Activated T-cell treated with anti-CD3 and anti-CD28 coated beads, Interleukin-2, amount 50 U/mL, for 1 hour (primary cell): ENCODE data around the gene P2RY14.

Source experiments
- DNase-seq: peaks from one replicate; pipeline ENCODE4 v3.0.0-alpha.2; 2020

The P2RY14 gene

GRCh38 chr3:151278230-151278629, at the start of gene P2RY14:
Gene P2RY14, minus strand, starts transcription at chr3:151278542. Its CDS starts 64,226 bp downstream, at chr3:151214316.
- no peak for DNase-seq

DNA sequence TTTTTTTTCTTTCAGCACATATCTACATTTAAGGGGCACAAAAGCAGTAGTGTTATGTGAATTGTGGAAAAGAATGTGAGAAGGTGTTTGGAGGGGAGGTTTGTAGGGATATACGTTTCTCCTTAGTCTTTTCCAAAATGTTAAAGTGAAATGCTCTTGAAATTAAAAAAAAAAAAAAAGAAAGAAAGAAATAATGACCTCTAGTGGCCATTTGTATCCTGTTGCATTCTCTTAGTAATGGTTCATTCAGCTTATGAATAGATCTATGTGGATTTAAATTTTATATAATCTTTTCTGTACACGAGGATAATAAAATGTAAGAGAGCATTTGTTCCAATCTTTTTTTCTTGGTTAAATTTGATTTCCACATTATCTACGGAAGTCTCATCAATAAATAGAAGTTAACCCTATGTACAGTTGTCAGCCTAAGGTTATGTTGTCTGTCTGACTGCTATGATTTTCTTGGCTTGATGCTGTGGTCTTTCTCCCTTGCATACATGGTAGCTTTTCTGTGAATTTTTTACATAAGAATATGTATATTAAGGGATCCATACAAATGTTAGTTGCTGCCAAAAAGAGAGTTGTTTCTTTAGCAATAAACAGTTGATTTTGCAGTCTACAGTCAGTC, 49.3 kb upstream of the P2RY14 start:
- DNase-seq = no peak

GRCh38 chr3:151322511-151322910, 44.2 kb upstream of the P2RY14 start:
- no peak for DNase-seq

DNA sequence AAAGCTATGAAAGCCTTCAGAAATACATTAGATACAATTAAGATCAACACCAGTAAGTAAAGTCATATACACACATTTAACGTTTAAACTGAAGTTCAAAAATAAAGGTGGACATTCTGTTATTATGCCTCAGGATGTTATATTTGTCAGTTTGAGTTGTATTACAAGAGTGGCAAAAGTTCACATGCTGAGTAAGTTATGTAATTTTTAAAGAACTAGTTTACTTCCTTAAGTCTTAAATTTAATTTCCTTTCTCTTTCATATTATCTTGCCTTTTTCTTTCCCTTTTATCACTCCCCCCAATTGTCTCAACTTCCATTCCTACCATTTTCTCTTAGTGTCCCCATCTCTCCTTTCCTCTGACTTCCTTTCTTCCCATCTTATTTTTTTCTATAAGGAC, 43.2 kb upstream of the P2RY14 start:
- no peak for DNase-seq

GRCh38 chr3:151320131-151320530, 41.8 kb upstream of the P2RY14 start:
- DNase-seq = no peak

- DNase-seq = no peak
Observed at GRCh38 chr3:151319628-151320027, 41.3 kb upstream of the P2RY14 start.

GRCh38 chr3:151318991-151319390, 40.6 kb upstream of the P2RY14 start:
- no peak for DNase-seq

DNA sequence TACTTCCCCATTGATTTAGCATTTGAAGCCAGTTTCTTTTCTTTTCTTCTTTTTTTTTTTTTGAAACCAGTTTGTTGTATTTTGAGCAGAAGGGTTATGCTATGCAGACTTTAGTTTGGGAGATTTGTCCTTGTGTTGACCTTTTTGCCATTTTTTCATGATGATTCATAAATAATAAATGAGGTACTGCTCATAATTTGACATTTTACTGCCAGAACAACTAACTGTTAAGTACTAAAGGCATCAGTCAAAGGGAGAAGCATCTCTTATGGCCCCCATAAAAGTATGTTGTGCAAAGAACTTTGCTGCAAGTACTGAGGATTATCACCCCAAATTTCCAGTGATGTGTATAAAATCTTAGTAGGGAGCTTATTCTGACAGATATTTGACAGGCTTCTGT, 40.0 kb upstream of the P2RY14 start:
- no peak for DNase-seq

- no peak for DNase-seq
Observed at GRCh38 chr3:151316267-151316991, 38.1 kb upstream of the P2RY14 start, which contains the start of gene GPR87. Gene GPR87, minus strand, starts transcription at chr3:151316820. Its CDS starts 16,720 bp downstream, at chr3:151300100.

DNA sequence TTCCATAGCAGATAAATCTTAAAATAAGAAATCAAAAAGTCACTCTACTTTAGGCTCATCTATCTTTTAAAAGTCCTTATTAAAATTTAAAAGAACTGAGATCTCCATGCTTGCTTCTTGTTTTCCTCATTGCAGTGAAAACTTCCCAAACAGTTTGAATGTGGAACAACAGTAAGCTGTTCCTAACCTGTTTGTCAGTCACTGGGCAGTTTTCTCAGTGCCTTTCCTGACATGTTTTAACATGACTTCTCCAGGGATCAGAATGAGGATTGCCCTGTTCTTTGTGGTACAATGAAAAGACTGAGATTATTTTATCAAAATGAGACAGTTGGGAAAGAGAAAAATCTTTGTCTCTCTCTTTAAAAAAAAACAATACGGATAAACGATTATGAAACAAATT, 37.5 kb upstream of the P2RY14 start:
- DNase-seq = no peak

DNA sequence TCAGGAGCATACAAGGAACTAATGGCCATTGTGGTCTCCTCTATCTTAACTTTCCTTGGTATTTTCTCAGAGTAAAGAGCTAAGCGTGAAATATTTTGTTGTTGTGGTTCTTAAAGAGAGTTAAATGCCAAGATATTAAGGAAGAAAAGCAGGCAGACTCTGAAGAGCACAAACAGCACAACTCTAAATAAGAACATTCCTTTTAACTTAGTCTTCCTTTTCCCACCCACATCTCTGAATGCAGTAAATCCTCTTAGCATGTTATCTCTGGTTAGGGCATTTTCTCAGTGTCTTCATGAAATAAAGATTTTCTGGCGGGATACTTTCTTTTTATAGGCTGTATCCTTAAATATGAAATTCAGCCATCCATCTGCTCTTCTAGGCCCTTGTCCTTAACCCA, 36.8 kb upstream of the P2RY14 start:
- DNase-seq = no peak

GRCh38 chr3:151314593-151314992, 36.3 kb upstream of the P2RY14 start:
- no peak for DNase-seq

DNA sequence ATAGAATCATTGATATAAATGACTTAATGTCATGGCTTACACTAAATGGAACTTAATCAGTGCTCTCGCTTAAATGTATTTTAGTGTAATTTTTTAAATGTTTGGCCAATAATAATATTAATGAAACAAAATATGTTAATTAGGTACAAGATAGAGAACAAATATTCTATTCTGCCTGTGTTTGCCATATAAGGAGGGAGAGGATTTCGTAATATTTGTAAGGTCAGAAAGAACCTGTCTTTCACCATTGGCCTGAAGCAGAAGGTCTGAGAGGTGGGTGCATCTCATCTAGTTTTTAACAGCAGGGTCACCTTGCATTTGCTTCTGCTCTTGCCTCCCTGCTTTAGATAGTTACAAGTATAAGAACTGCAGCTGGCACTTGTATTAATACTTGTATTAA, 35.8 kb upstream of the P2RY14 start:
- DNase-seq = no peak

GRCh38 chr3:151312972-151313371, 34.6 kb upstream of the P2RY14 start:
- DNase-seq = no peak

- DNase-seq = no peak
Observed at GRCh38 chr3:151309566-151309965, 31.2 kb upstream of the P2RY14 start.

DNA sequence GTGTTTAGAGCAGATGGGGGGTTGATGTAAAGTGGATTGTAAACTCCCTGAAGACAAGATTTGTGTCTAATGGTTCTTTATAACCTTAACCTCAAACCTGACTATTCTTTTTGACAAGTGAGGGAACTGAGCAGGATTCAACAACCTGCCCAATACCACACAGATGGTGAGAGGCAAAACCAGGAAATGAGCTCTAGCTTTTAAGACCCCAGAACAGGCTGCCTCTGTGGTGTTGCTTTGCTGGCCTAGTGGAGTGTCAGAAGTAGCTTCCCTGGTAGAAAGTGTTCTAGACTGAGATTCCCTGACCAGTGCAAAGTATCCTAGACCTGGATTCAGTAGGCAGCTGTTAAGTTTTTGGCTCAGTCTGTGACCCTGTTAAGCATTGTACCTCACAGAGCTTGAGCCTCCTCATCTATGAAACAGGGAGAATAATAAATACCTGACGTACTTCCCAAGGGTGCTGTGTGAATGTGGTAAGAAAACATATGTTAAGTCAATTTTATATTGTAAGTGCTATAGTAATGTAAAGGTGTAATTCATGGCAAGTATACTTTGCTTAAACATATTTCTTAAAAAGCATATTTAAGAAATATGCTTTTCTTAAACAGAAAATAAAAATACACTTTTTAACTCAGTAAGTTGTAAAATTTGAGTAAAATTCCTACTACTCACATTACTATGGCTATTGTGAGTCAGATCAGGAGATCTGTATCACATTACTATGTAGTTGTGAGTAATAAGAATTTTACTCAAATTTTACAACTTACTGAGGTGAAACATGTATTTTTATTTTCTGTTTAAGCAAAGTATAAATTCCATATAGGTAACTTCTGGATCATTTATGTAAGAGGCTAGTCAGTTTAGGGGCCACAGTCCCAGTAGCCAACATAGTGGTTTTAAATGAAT, 29.5 kb upstream of the P2RY14 start:
- DNase-seq = no peak

DNA sequence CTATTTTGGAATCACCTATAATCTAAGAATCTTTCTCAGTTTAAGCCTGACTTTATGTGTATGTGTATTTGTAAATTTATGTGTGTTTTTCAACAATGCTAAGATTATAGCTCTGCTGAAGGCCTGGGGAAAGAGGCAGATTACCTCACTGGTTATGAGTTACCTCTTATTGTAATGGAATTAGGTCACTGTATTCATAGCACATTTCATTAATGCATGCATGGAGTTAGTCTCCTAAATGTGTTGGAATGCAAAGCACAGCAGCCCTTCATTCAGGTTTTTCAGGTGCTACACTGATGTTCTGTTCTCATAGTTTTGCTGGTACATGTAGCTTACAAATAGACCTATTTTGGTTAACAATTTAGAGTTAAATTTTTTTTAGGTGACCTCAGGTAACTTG, 28.8 kb upstream of the P2RY14 start:
- DNase-seq = no peak

DNA sequence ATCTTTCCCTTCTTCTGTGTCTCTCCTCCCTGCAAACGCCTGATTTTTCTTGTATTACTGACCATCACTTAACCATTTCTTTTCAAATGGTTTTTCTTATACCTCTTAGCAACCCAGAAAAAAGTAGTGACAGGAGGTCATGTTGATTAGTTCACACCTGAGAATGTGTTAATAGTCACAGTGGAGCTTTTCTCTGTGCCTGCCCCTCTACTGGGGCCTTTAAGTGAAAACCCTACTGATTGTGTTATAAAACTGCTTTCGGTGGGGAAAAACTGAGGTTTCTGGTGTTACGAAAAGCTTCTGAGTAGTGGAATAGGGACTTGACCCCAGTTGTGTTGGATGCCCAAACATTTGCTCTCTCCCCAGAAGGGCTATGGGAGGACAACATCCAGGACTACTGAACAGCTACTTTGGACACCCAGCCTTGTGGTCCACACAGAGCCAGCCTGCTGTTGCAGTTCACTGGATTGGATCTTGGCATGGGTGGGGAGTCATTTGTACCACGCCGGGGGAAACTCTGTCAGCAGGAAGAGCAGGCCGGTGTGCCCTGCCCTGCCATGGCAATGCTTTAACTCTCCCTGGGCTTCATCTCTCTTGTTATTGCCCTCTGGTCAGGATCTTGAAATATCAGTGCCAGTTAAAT, 27.9 kb upstream of the P2RY14 start:
- no peak for DNase-seq

DNA sequence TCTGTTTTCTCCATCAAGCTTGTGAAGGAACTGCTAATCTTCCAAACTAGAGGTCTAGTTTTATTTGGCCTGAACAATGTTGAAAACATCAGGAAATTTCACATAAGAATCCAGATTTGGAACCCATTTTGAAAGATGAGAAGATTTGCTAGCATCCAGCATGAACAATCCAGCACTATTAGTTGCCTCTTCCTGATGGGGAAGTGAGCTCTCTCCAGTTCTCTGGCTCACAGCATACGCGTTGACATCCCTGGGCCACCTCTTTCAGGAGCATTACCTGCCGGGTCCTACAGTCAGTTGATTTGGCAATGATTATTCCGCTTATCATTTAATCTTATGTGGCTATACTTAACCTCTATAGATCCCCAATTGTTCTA, 27.4 kb upstream of the P2RY14 start:
- no peak for DNase-seq

DNA sequence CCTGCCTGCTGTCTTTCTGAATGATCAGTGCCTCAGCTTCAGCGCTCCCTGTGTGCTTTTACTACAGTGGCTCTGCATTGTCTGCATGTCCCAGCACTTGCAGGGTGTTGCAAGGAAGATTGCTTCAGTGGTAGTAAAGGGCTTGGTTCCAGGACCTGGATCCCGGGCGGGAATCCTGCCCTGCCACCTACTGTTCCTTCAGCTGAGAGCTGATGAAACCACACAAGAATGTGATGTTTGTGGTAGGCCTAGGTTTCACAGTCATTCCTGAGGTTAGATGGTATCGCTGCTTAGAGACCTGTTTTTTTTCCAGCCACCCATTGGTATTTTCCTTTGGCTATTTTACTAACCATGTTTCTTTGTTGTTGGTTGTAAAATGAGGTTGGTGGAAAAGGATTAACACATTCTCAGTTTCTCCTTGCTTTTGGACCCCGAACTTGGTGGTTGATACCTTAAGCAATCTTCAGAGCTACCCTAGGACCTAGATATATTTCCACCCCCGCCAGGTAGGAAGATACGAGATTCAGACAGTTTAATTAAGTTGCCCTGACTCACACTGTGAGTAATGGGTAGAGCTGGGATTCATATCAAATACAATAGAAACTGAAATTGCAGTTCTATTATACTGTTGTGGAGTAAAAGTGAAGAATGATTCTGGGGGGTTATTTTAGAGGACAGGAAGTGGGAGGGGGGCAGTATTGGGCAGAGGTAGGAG, 26.9 kb upstream of the P2RY14 start:
- DNase-seq = no peak

GRCh38 chr3:151303751-151304150, 25.4 kb upstream of the P2RY14 start:
- DNase-seq = no peak

GRCh38 chr3:151301787-151302186, 23.4 kb upstream of the P2RY14 start:
- DNase-seq = no peak

- no peak for DNase-seq
Observed at GRCh38 chr3:151300539-151300938, 22.2 kb upstream of the P2RY14 start.
